HepG2 (cell line): ENCODE data around the gene TBXA2R. TPM values are rescaled to one million over a fixed set of nuclear protein-coding genes. Genes with fewer than 3 reads are reported as not detected.

Experiments used
- EP300 ChIP-seq, 3 experiments: sonication (generic) in 1 of 3; formaldehyde crosslinking in 1 of 3; IDR thresholded peaks; 2 replicates each; pipeline versions ENCODE4 v1.5.1 to v1.6.1; 2011 to 2020; ENCODE audit warnings: low read depth in 2 of 3, low read length in 2 of 3, borderline replicate concordance in 1 of 3, improper control_type of control experiment in 1 of 3, mild to moderate bottlenecking in 1 of 3, missing genetic modification reagents in 1 of 3, moderate library complexity in 1 of 3
- GATAD2A ChIP-seq: IDR thresholded peaks from 2 replicates; pipeline ENCODE4 v1.6.1; 2016
- HDAC2 ChIP-seq: sonication (generic); formaldehyde crosslinking; IDR thresholded peaks from 2 replicates; pipeline ENCODE4 v1.4.0; 2020; ENCODE audit warnings: missing genetic modification reagents
- HNF4A ChIP-seq: sonication (generic); formaldehyde crosslinking; IDR thresholded peaks from 2 replicates; pipeline ENCODE4 v1.4.0; 2020; ENCODE audit warnings: missing genetic modification reagents
- HNF4G ChIP-seq, 2 experiments: sonication (generic) in 1 of 2; formaldehyde crosslinking in 1 of 2; IDR thresholded peaks; 2 replicates each; pipeline versions ENCODE4 v1.4.0 to v1.6.1; 2011 to 2020; ENCODE audit warnings: borderline replicate concordance in 2 of 2, low read depth in 2 of 2, mild to moderate bottlenecking in 2 of 2, low read length in 1 of 2, missing genetic modification reagents in 1 of 2, moderate library complexity in 1 of 2
- HOXA7 ChIP-seq: sonication (generic); formaldehyde crosslinking; IDR thresholded peaks from 2 replicates; pipeline ENCODE4 v1.8.1; 2022; ENCODE audit warnings: mild to moderate bottlenecking, missing genetic modification reagents, moderate library complexity
- KAT8 ChIP-seq: IDR thresholded peaks from 2 replicates; pipeline ENCODE4 v1.6.1; 2016; ENCODE audit warnings: missing genetic modification reagents, missing compliant biosample characterization
- KLF12 ChIP-seq: sonication (generic); formaldehyde crosslinking; IDR thresholded peaks from 2 replicates; pipeline ENCODE4 v1.4.0; 2020; ENCODE audit warnings: missing genetic modification reagents, borderline replicate concordance
- MAFF ChIP-seq: IDR thresholded peaks from 2 replicates; pipeline ENCODE4 v1.6.1; 2011; ENCODE audit warnings: low read depth, low read length, improper control_type of control experiment
- MEF2D ChIP-seq: sonication (generic); formaldehyde crosslinking; IDR thresholded peaks from 2 replicates; pipeline ENCODE4 v1.5.1; 2020; ENCODE audit warnings: mild to moderate bottlenecking, missing genetic modification reagents
- MLLT10 ChIP-seq: sonication (generic); formaldehyde crosslinking; IDR thresholded peaks from 2 replicates; pipeline ENCODE4 v1.4.0; 2020; ENCODE audit warnings: missing genetic modification reagents
- MYC ChIP-seq: sonication (generic); formaldehyde crosslinking; IDR thresholded peaks from 2 replicates; pipeline ENCODE4 v1.9.0; 2021; ENCODE audit warnings: missing genetic modification reagents, borderline replicate concordance
- NKX3-1 ChIP-seq: sonication (generic); formaldehyde crosslinking; IDR thresholded peaks from 2 replicates; pipeline ENCODE4 v1.5.0; 2020; ENCODE audit warnings: missing genetic modification reagents
- NPAS2 ChIP-seq: sonication (generic); formaldehyde crosslinking; IDR thresholded peaks from 2 replicates; pipeline ENCODE4 v1.8.0; 2022; ENCODE audit warnings: mild to moderate bottlenecking, missing genetic modification reagents, borderline replicate concordance
- PHF21A ChIP-seq: sonication (generic); formaldehyde crosslinking; IDR thresholded peaks from 2 replicates; pipeline ENCODE4 v1.5.0; 2020; ENCODE audit warnings: mild to moderate bottlenecking, missing genetic modification reagents
- RARA ChIP-seq: IDR thresholded peaks from 2 replicates; pipeline ENCODE4 v1.6.1; 2016; ENCODE audit warnings: missing genetic modification reagents, missing compliant biosample characterization
- SOX13 ChIP-seq, 3 experiments: fragments of 450-650 bp in 1 of 3; sonication (generic) in 1 of 3; formaldehyde crosslinking in 1 of 3; IDR thresholded peaks in 2 of 3; conservative IDR thresholded peaks in 1 of 3; 2 replicates each; pipeline versions ENCODE4 v1.5.0 to v1.6.1; 2016 to 2020; ENCODE audit warnings: antibody characterized with exemption in 1 of 3, mild to moderate bottlenecking in 1 of 3, missing compliant biosample characterization in 1 of 3, missing genetic modification reagents in 1 of 3, moderate library complexity in 1 of 3
- SOX6 ChIP-seq, 2 experiments: fragments of 450-650 bp in 1 of 2; sonication (generic) in 1 of 2; formaldehyde crosslinking in 1 of 2; IDR thresholded peaks; 2 replicates each; pipeline versions ENCODE4 v1.4.0 to v1.6.1; 2017 to 2020; ENCODE audit warnings: antibody characterized with exemption in 1 of 2, mild to moderate bottlenecking in 1 of 2, missing genetic modification reagents in 1 of 2
- SP5 ChIP-seq: IDR thresholded peaks from 2 replicates; pipeline ENCODE4 v1.6.1; 2016; ENCODE audit warnings: low read depth, borderline replicate concordance
- SRSF4 ChIP-seq: fragments of 200-400 bp; formaldehyde crosslinking; IDR thresholded peaks from one replicate; pipeline ENCODE4 v1.6.1; 2018; ENCODE audit warnings: mild to moderate bottlenecking, low read depth, low read length, moderate library complexity; ENCODE audit not compliant: poor library complexity, severe bottlenecking
- ZNF460 ChIP-seq: sonication (generic); formaldehyde crosslinking; IDR thresholded peaks from 2 replicates; pipeline ENCODE4 v1.5.1; 2020; ENCODE audit warnings: missing genetic modification reagents, mild to moderate bottlenecking, borderline replicate concordance
- ZNF629 ChIP-seq: sonication (generic); formaldehyde crosslinking; conservative IDR thresholded peaks from 2 replicates; pipeline ENCODE4 v1.5.0; 2020; ENCODE audit warnings: missing genetic modification reagents
- ZNF713 ChIP-seq: sonication (generic); formaldehyde crosslinking; IDR thresholded peaks from 2 replicates; pipeline ENCODE4 v1.4.0; 2020; ENCODE audit warnings: mild to moderate bottlenecking, missing genetic modification reagents
- polyA plus RNA-seq, 8 experiments: library from polyadenylated mRNA; depleted of rRNA in 3 of 8; stranded (reverse) in 7 of 8; unstranded in 1 of 8; fragments of >200 nt; fragmentation: Illumina TruSeq in 4 of 8; extraction: Trizol in 4 of 8; gene quantifications; 2 replicates each; pipeline versions ENCODE4 v1.2.1 to v1.2.3, GENCODE V29; 2011 to 2016; ENCODE audit warnings: low read depth in 4 of 8, missing spikeins in 1 of 8, mixed read lengths in 1 of 8; ENCODE audit not compliant: insufficient read depth in 1 of 8
- total RNA-seq, 5 experiments: library from RNA; depleted of rRNA; stranded (reverse); fragments of >200 nt; fragmentation: Illumina TruSeq; extraction: Trizol; gene quantifications; 2 replicates each; pipeline ENCODE4 v1.2.3, GENCODE V29; 2016; ENCODE audit warnings: low read depth in 1 of 5
- TF ChIP-seq, protein P1 (sequence below): sonication (generic); formaldehyde crosslinking; IDR thresholded peaks from 2 replicates; pipeline ENCODE4 v1.9.0; 2021; ENCODE audit warnings: mild to moderate bottlenecking, missing genetic modification reagents

Gene TBXA2R
- total and polyA plus RNA-seq, 2 of the 13 experiments (the other 11 are each of a cell fraction or from before 2014, with no cell fraction given) = 0.09 TPM; not detected in 1

GRCh38 chr19:3570606-3571011 is 36.1 kb downstream of the TBXA2R start (continued):
- TF ChIP-seq MLLT10 (CRISPR knock-in tag) = no peak
- TF ChIP-seq, protein P1, sequence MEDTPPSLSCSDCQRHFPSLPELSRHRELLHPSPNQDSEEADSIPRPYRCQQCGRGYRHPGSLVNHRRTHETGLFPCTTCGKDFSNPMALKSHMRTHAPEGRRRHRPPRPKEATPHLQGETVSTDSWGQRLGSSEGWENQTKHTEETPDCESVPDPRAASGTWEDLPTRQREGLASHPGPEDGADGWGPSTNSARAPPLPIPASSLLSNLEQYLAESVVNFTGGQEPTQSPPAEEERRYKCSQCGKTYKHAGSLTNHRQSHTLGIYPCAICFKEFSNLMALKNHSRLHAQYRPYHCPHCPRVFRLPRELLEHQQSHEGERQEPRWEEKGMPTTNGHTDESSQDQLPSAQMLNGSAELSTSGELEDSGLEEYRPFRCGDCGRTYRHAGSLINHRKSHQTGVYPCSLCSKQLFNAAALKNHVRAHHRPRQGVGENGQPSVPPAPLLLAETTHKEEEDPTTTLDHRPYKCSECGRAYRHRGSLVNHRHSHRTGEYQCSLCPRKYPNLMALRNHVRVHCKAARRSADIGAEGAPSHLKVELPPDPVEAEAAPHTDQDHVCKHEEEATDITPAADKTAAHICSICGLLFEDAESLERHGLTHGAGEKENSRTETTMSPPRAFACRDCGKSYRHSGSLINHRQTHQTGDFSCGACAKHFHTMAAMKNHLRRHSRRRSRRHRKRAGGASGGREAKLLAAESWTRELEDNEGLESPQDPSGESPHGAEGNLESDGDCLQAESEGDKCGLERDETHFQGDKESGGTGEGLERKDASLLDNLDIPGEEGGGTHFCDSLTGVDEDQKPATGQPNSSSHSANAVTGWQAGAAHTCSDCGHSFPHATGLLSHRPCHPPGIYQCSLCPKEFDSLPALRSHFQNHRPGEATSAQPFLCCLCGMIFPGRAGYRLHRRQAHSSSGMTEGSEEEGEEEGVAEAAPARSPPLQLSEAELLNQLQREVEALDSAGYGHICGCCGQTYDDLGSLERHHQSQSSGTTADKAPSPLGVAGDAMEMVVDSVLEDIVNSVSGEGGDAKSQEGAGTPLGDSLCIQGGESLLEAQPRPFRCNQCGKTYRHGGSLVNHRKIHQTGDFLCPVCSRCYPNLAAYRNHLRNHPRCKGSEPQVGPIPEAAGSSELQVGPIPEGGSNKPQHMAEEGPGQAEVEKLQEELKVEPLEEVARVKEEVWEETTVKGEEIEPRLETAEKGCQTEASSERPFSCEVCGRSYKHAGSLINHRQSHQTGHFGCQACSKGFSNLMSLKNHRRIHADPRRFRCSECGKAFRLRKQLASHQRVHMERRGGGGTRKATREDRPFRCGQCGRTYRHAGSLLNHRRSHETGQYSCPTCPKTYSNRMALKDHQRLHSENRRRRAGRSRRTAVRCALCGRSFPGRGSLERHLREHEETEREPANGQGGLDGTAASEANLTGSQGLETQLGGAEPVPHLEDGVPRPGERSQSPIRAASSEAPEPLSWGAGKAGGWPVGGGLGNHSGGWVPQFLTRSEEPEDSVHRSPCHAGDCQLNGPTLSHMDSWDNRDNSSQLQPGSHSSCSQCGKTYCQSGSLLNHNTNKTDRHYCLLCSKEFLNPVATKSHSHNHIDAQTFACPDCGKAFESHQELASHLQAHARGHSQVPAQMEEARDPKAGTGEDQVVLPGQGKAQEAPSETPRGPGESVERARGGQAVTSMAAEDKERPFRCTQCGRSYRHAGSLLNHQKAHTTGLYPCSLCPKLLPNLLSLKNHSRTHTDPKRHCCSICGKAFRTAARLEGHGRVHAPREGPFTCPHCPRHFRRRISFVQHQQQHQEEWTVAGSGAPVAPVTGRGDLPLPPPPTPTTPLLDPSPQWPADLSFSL (CRISPR knock-in tag) = 0 out of 2 replicates have a peak, but pooled peaks have one; percentile 23
- no peak for TF ChIP-seq MEF2D
- TF ChIP-seq EP300 (IDR thresholded peaks at IDR 0.05; ENCODE audit: low read depth in 2 of 2, low read length in 2 of 2) = 0 out of 4 replicates have a peak, but pooled peaks of 1 of the 2 experiments have one; percentile 11
- no peak for TF ChIP-seq EP300 (CRISPR knock-in tag; IDR thresholded peaks at IDR 0.05; ENCODE audit: borderline replicate concordance)
- TF ChIP-seq MAFF = no peak
- no peak for TF ChIP-seq NKX3-1 (CRISPR knock-in tag)
- 0 out of 2 replicates have a peak, but pooled peaks have one; percentile 19 for TF ChIP-seq GATAD2A (CRISPR knock-in tag)
- TF ChIP-seq HNF4A = peak; percentile 27; the same call in 1 of the 2 replicates
- TF ChIP-seq ZNF713 = no peak
- TF ChIP-seq HOXA7 (CRISPR knock-in tag) = no peak
- TF ChIP-seq SOX13 (IDR thresholded peaks at IDR 0.05) = no peak
- peak in 1 of 2 experiments; percentile 36; a peak in 1 of 4 replicates for TF ChIP-seq SOX13 (CRISPR knock-in tag; conservative IDR thresholded peaks at IDR 0.05 in 1 of 2, IDR thresholded peaks at IDR 0.05 in 1 of 2)
- 0 out of 2 replicates have a peak, but pooled peaks have one; percentile 23 for TF ChIP-seq KAT8 (CRISPR knock-in tag)
- no peak for TF ChIP-seq NPAS2 (CRISPR knock-in tag)
- peak; percentile 55; the same call in 1 of the 2 replicates for TF ChIP-seq ZNF629 (CRISPR knock-in tag)
- 0 out of 2 replicates have a peak, but pooled peaks have one; percentile 20 for TF ChIP-seq RARA (CRISPR knock-in tag)
- TF ChIP-seq SRSF4 = no peak
- peak; percentile 36 for TF ChIP-seq PHF21A (CRISPR knock-in tag)
- TF ChIP-seq HNF4G (IDR thresholded peaks at IDR 0.05; ENCODE audit: borderline replicate concordance, low read depth, low read length) = peak; percentile 40; the same call in 1 of the 2 replicates
- no peak for TF ChIP-seq HNF4G (CRISPR knock-in tag; IDR thresholded peaks at IDR 0.05; ENCODE audit: borderline replicate concordance, low read depth)
- 0 out of 2 replicates have a peak, but pooled peaks have one; percentile 13 for TF ChIP-seq SP5
- TF ChIP-seq KLF12 (CRISPR knock-in tag) = no peak
- no peak for TF ChIP-seq MYC (CRISPR knock-in tag)
- no peak for TF ChIP-seq SOX6 (IDR thresholded peaks at IDR 0.05)
- no peak for TF ChIP-seq SOX6 (CRISPR knock-in tag; IDR thresholded peaks at IDR 0.05)
- peak; percentile 20; the same call in 1 of the 2 replicates for TF ChIP-seq HDAC2 (CRISPR knock-in tag)
- no peak for TF ChIP-seq ZNF460 (CRISPR knock-in tag)
